ENCODE measurements around the gene CNKSR3.

CNKSR3 gene

DNA sequence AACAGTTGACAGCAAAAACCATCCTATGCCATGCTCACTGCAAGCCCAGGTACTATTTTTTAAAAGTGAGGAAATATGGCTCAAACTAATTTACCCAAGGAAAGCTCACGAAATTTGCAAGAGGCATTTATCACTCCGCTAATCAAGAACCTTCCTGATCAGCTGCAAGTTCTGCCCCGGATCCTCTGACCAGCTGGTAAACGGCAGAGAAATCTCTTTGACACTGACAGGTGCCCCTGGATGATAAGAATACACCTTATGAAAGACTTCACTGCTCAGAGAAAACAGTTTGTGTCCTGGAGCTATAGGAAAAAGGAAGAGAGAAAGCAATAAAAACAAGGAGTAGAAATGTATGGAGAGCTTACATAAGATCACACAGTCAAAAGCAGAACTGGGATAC lies 6.4 kb downstream of the CNKSR3 start:
- no peak for DNase-seq
- H3K36me3 ChIP-seq (ENCODE audit: control insufficient read depth, insufficient read depth, low read length): no peaks in the 10 kb centered on the region
- H3K27ac ChIP-seq (ENCODE audit: insufficient read depth, low read length, poor library complexity, severe bottlenecking): no peak overlapping the region
- no peaks in the 10 kb centered on the region for H3K9me3 ChIP-seq (ENCODE audit: control insufficient read depth, low read length)
- no peaks in the 10 kb centered on the region for H3K27me3 ChIP-seq (replicated peaks; ENCODE audit: control insufficient read depth, insufficient read depth, low read length, poor library complexity, severe bottlenecking)
- H3K4me1 ChIP-seq (ENCODE audit: control insufficient read depth, insufficient read depth, low read length, poor library complexity, severe bottlenecking): no peaks in the 10 kb centered on the region
- H3K4me3 ChIP-seq (ENCODE audit: insufficient read depth, low read depth, low read length, poor library complexity, severe bottlenecking): no peak overlapping the region

DNA sequence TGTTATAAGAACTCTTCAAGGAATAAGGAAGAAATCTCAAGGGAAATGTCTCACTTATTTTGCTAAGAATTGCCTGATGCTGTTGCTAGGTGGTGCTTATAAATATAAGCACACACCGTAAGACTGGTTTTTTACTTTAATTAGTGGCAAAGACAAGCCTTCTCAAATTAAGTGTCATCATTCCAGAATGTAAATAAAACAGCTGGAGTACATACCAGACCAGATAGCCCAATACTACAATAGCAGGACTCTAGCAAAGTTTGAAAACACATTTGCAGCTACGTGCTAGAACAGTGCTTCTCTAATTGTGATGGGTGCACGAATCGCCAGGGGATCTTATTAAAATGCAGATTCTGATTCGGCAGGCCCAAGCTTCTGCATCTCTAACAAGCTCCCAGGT lies 6.8 kb downstream of the CNKSR3 start:
- H3K27me3 ChIP-seq (replicated peaks; ENCODE audit: control insufficient read depth, insufficient read depth, low read length, poor library complexity, severe bottlenecking): no peaks in the 10 kb centered on the region

DNA sequence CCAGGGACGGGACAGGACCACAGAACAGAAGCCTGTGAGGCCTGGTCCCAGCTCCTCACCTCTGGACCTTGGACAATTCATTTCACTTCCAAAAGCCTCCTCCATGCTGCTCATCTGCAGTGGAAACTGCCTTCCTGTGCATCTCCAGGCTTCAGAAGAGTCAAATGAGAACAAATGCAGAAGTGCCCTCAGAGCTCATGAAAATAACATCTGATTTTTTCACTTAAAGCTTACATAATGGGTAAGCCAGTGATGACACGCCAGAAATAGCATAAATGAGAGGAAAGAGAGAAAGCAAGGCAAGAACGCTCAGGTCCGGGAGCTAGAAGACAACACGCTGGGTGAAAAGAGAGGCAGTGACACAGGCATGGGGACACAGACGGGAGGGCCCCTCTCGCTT lies 7.9 kb downstream of the CNKSR3 start:
- Histone ChIP-seq H3K9me3 (ENCODE audit: control insufficient read depth, low read length) (no peaks in the 10 kb centered on the region), H3K4me3 (ENCODE audit: insufficient read depth, low read depth, low read length, poor library complexity, severe bottlenecking) (no peak overlapping the region), H3K27me3 (replicated peaks; ENCODE audit: control insufficient read depth, insufficient read depth, low read length, poor library complexity, severe bottlenecking) (no peaks in the 10 kb centered on the region), H3K4me1 (ENCODE audit: control insufficient read depth, insufficient read depth, low read length, poor library complexity, severe bottlenecking) (no peaks in the 10 kb centered on the region), H3K36me3 (ENCODE audit: control insufficient read depth, insufficient read depth, low read length) (no peaks in the 10 kb centered on the region), H3K27ac (ENCODE audit: insufficient read depth, low read length, poor library complexity, severe bottlenecking) (no peak overlapping the region)
- DNase-seq: no peak

More for the DNA sequence above, 6.8 kb downstream of the CNKSR3 start:
- no peaks in the 10 kb centered on the region for H3K4me1 ChIP-seq (ENCODE audit: control insufficient read depth, insufficient read depth, low read length, poor library complexity, severe bottlenecking)
- no peaks in the 10 kb centered on the region for H3K9me3 ChIP-seq (ENCODE audit: control insufficient read depth, low read length)
- no peaks in the 10 kb centered on the region for H3K36me3 ChIP-seq (ENCODE audit: control insufficient read depth, insufficient read depth, low read length)
- DNase-seq: no peak
- no peak overlapping the region for H3K4me3 ChIP-seq (ENCODE audit: insufficient read depth, low read depth, low read length, poor library complexity, severe bottlenecking)
- H3K27ac ChIP-seq (ENCODE audit: insufficient read depth, low read length, poor library complexity, severe bottlenecking): no peak overlapping the region

DNA sequence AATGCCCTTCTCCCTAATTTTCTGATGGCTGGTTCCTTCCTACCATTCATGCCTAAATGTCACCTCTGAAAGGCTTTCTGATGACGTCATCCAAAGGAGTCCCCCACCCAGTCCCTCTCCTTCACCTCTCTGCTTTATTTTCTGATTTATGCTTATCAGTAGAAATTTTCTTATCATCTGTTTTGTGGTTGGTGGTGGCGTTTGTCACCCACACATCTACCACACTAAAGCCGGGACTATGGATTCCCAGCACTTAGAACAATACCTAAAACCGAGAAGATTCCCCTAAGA lies 9.0 kb downstream of the CNKSR3 start:
- Histone ChIP-seq H3K27ac (ENCODE audit: insufficient read depth, low read length, poor library complexity, severe bottlenecking) (no peak overlapping the region), H3K9me3 (ENCODE audit: control insufficient read depth, low read length) (no peaks in the 10 kb centered on the region), H3K36me3 (ENCODE audit: control insufficient read depth, insufficient read depth, low read length) (no peaks in the 10 kb centered on the region), H3K4me3 (ENCODE audit: insufficient read depth, low read depth, low read length, poor library complexity, severe bottlenecking) (no peak overlapping the region), H3K4me1 (ENCODE audit: control insufficient read depth, insufficient read depth, low read length, poor library complexity, severe bottlenecking) (no peaks in the 10 kb centered on the region), H3K27me3 (replicated peaks; ENCODE audit: control insufficient read depth, insufficient read depth, low read length, poor library complexity, severe bottlenecking) (no peaks in the 10 kb centered on the region)
- no peak for DNase-seq

DNA sequence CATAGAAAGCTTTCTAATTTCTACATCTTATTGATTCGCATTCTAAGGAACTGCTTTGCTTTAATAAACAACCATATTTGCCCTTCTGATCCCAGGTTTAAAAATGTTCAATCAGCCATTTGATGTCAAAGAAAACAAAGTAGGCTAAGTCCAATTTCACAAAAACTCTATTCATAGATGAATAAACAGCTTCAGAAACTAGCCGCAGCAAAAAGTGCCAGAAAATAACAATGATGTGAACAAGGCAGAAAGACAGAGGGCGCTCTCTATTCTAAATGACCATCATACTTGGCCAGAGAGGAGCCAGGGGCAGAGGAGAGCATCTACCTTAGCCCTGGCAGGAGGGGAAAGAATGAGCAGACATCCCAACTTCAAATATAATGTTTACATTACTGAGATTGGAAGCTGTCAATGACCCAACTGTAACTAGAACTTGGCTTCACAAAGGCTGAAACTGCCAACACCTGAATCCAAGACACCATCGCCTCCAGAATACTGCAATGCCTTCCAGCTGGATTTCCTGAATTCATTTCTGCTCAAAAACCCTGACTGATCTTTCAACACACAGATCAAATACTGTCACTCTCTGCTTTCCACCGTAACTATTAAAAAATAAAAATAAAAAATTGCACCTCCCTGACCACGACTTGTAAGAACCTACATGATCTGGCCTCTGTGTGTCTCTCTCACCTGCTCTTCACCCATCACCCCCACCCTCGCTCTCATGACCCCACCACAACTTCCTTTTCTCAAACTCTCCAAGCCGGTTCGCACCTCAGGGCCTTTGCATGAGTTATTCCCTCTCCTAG lies 9.5 kb downstream of the CNKSR3 start:
- DNase-seq: no peak
- Histone ChIP-seq H3K27ac (ENCODE audit: insufficient read depth, low read length, poor library complexity, severe bottlenecking) (no peak overlapping the region), H3K4me3 (ENCODE audit: insufficient read depth, low read depth, low read length, poor library complexity, severe bottlenecking) (no peak overlapping the region), H3K9me3 (ENCODE audit: control insufficient read depth, low read length) (no peaks in the 10 kb centered on the region), H3K4me1 (ENCODE audit: control insufficient read depth, insufficient read depth, low read length, poor library complexity, severe bottlenecking) (no peaks in the 10 kb centered on the region), H3K36me3 (ENCODE audit: control insufficient read depth, insufficient read depth, low read length) (no peaks in the 10 kb centered on the region), H3K27me3 (replicated peaks; ENCODE audit: control insufficient read depth, insufficient read depth, low read length, poor library complexity, severe bottlenecking) (no peaks in the 10 kb centered on the region)

DNA sequence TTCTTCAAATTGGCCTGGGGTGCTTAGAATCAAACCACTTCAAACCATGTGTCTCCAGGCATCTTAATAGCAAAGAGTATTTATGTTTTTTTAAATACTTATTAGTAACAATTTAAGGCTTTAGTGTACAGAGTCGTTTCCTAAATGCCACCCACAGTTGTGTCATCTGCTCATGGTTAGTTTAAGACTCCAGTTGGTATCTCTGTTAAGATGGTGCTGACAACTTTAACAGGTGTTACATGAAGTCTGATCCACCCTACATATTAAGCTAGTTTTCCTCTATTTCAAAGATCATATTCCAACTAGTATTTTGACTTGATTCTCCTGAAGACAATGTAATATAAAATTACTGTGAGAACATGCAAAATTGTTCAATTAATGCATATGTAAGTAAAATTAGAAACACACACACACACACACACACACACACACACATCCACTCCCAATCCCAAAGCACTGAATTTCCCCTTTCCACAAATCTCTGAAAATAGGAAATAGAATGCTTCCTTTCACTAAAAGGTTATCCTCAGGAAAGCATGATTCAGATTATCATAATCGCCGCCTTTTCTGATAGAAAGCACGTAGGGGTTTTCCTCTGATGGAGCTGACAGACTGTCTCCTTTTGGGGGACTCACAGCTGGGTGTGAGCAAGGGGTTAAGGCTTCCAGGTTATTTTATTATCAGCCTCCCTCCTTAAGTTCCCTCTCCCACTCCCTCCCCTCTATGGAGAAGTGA lies 10.5 kb downstream of the CNKSR3 start:
- Histone ChIP-seq H3K9me3 (ENCODE audit: control insufficient read depth, low read length) (no peaks in the 10 kb centered on the region), H3K27me3 (replicated peaks; ENCODE audit: control insufficient read depth, insufficient read depth, low read length, poor library complexity, severe bottlenecking) (no peaks in the 10 kb centered on the region), H3K36me3 (ENCODE audit: control insufficient read depth, insufficient read depth, low read length) (no peaks in the 10 kb centered on the region), H3K4me3 (ENCODE audit: insufficient read depth, low read depth, low read length, poor library complexity, severe bottlenecking) (no peak overlapping the region), H3K27ac (ENCODE audit: insufficient read depth, low read length, poor library complexity, severe bottlenecking) (no peak overlapping the region), H3K4me1 (ENCODE audit: control insufficient read depth, insufficient read depth, low read length, poor library complexity, severe bottlenecking) (no peaks in the 10 kb centered on the region)
- no peak for DNase-seq

DNA sequence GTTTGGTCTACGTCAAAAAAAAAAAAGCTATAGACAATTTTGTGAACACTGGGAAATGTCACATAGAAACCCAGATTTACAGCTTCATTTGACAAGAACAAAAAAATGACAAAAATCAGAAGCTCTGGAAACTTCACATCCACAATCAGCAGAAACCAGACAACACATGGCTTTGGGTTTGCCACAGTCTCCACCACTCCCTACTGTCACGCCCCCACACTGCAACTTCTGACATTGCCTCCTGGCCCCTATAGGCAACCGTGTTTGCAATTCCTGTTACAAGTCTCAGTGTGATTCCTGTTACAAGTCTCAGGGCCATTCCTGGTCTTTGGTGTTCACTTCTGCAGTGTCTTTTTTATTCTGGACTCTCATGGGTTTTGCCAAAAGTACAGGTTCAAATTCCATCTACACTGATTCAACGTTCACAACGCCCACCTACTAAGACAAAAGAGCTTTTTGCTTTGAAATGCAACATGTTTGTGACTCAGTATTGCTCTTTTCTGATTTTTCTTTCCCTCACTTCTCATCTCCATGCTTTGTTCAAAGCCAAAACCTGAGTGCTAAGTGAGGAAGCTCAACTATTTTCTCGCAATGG lies 12.0 kb downstream of the CNKSR3 start:
- Histone ChIP-seq H3K4me1 (ENCODE audit: control insufficient read depth, insufficient read depth, low read length, poor library complexity, severe bottlenecking) (no peaks in the 10 kb centered on the region), H3K4me3 (ENCODE audit: insufficient read depth, low read depth, low read length, poor library complexity, severe bottlenecking) (no peak overlapping the region), H3K9me3 (ENCODE audit: control insufficient read depth, low read length) (no peaks in the 10 kb centered on the region), H3K27me3 (replicated peaks; ENCODE audit: control insufficient read depth, insufficient read depth, low read length, poor library complexity, severe bottlenecking) (no peaks in the 10 kb centered on the region), H3K36me3 (ENCODE audit: control insufficient read depth, insufficient read depth, low read length) (no peaks in the 10 kb centered on the region), H3K27ac (ENCODE audit: insufficient read depth, low read length, poor library complexity, severe bottlenecking) (no peak overlapping the region)
- no peak for DNase-seq

DNA sequence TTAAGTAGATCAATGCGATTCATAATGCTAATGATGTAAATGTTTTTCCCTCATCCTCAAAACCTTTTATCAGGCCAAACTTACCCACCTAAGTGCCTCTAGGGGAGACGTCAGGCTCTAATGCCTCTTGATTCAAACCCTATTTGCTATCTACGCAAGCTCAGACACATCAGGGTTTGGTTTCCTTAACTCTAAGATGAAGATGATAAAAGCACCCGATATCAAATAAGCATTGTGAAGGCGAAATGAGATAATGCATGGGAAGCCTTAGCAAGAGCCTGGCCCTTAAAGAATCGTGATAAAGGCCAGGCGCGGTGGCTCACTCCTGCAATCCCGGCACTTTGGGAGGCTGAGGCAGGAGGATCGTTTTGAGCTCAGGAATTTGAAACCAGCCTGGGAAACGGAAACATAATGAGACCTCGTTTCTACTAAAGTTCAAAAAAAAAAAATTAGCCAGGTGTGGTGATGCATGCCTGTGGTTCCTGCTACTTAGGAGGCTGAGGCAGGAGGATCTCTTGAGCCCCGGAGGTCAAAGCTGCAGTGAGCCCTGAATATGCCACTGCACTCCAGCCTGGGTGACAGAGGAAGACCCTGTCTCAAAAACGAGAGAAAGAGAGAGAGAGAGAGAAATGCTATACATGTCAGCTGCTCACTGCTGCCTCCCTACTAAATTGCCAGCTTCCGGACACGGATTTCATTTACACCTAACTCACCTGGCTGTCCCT lies 13.5 kb downstream of the CNKSR3 start:
- Histone ChIP-seq H3K36me3 (ENCODE audit: control insufficient read depth, insufficient read depth, low read length) (no peaks in the 10 kb centered on the region), H3K9me3 (ENCODE audit: control insufficient read depth, low read length) (no peaks in the 10 kb centered on the region), H3K4me3 (ENCODE audit: insufficient read depth, low read depth, low read length, poor library complexity, severe bottlenecking) (no peak overlapping the region), H3K27ac (ENCODE audit: insufficient read depth, low read length, poor library complexity, severe bottlenecking) (no peak overlapping the region), H3K4me1 (ENCODE audit: control insufficient read depth, insufficient read depth, low read length, poor library complexity, severe bottlenecking) (no peaks in the 10 kb centered on the region), H3K27me3 (replicated peaks; ENCODE audit: control insufficient read depth, insufficient read depth, low read length, poor library complexity, severe bottlenecking) (no peaks in the 10 kb centered on the region)
- DNase-seq: no peak

DNA sequence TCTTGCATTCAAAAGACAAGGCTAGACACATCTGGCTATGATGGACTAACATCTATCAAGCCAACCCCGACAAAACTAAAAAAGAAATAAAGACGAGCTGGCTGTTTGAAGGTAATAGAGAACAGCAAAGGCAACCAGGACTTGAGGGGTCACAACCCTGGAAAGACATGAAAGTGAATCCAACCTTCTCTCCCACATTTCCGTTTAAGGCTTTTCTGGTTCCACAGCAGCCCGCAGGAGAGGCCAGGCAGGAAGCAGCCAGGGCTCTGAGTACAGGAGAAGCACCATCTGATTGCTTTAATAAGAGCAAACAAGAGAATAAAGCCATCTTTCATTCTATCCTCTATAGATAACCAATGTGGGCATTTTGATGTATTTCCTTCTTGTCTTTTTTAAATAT lies 14.3 kb downstream of the CNKSR3 start:
- no peaks in the 10 kb centered on the region for H3K27me3 ChIP-seq (replicated peaks; ENCODE audit: control insufficient read depth, insufficient read depth, low read length, poor library complexity, severe bottlenecking)
- H3K36me3 ChIP-seq (ENCODE audit: control insufficient read depth, insufficient read depth, low read length): no peaks in the 10 kb centered on the region
- no peak for DNase-seq
- H3K27ac ChIP-seq (ENCODE audit: insufficient read depth, low read length, poor library complexity, severe bottlenecking): no peak overlapping the region
- H3K9me3 ChIP-seq (ENCODE audit: control insufficient read depth, low read length): no peaks in the 10 kb centered on the region
- no peak overlapping the region for H3K4me3 ChIP-seq (ENCODE audit: insufficient read depth, low read depth, low read length, poor library complexity, severe bottlenecking)
- H3K4me1 ChIP-seq (ENCODE audit: control insufficient read depth, insufficient read depth, low read length, poor library complexity, severe bottlenecking): no peaks in the 10 kb centered on the region
